ENCODE measurements around the gene CLEC1A. TPM values are rescaled to one million over a fixed set of nuclear protein-coding genes. Genes with fewer than 3 reads are reported as not detected.
"Not testable (repeated sequence)": the region's sequence is repeated elsewhere in the genome, so short reads cannot be mapped to it uniquely, and the experiment has no call there.

CLEC1A gene
- total RNA-seq, 1 experiment from 2014 or later: 0.30 TPM

GRCh38 chr12:10026666-10027065 lies 72.1 kb downstream of the CLEC1A start:
- not testable (repeated sequence) for H3K36me3 ChIP-seq, H3K27me3 ChIP-seq, DNase-seq, H3K4me3 ChIP-seq, H3K9me3 ChIP-seq

DNA sequence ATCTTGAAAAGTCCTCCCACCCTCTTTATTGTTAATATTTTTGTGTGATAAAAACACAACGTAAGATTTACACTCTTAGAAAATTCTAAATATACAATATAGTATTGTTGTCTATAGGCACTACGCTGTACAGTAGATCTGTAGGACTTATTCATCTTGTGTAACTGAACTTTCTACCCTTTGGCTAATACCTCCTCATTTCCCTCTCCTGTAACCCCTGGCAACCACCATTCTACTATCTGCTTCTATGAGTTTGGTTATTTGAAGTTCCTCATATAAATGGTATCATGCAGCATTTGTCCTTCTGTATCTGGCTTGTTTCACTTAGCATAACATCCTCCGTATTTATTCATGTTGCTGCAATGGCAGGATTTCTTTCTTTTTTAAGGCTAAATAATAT lies 73.5 kb downstream of the CLEC1A start:
- Histone ChIP-seq H3K4me3 (no peak overlapping the region), H3K27me3 (no peaks in the 10 kb centered on the region), H3K36me3 (no peaks in the 10 kb centered on the region), H3K9me3 (no peaks in the 10 kb centered on the region)
- no peak for DNase-seq

DNA sequence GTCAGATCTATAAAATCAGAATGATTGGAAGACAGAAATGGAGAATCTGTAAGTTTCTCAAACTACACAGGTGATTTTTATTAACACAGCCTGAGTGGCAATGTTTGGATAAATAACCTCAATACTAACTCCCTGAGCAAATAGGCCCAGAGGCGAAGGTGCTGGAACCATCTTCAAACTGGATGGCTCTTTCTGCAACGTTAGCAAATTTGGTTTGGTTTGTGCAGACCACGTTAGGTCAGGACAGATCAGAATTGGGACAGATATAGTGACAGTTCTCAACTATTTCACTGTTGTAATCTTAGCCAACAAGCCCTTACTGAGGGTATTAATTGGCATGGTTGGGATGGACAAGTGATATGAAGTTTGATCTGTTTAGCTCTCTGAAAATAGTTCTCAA lies 77.4 kb downstream of the CLEC1A start:
- Histone ChIP-seq H3K9me3 (no peaks in the 10 kb centered on the region), H3K36me3 (no peaks in the 10 kb centered on the region), H3K27me3 (no peaks in the 10 kb centered on the region), H3K4me3 (no peak overlapping the region)
- DNase-seq: no peak

Other genes with a start within 250 kb of the CLEC1A start
- gene CLEC2B, start 229.6 kb downstream of the CLEC1A start, total RNA-seq (2014; rRNA removed; shearing (Covaris generic); ENCODE audit: low replicate concordance): 14.3 and 27.2 TPM in 2 replicates
- gene KLRF2, start 217.5 kb downstream of the CLEC1A start, total RNA-seq (2014; rRNA removed; shearing (Covaris generic); ENCODE audit: low replicate concordance): not detected in 2 replicates
- gene CLEC2A, start 166.6 kb downstream of the CLEC1A start, total RNA-seq (2014; rRNA removed; shearing (Covaris generic); ENCODE audit: low replicate concordance): not detected in 2 replicates
- gene CLEC12A, start 127.6 kb downstream of the CLEC1A start, total RNA-seq (2014; rRNA removed; shearing (Covaris generic); ENCODE audit: low replicate concordance): not detected in 2 replicates
- not detected in 2 replicates for gene CLEC1B, start 99.9 kb downstream of the CLEC1A start, total RNA-seq (2014; rRNA removed; shearing (Covaris generic); ENCODE audit: low replicate concordance)
- gene CLEC12B, start 88.4 kb downstream of the CLEC1A start, total RNA-seq (2014; rRNA removed; shearing (Covaris generic); ENCODE audit: low replicate concordance): not detected in 2 replicates
- gene CLEC9A, start 68.3 kb downstream of the CLEC1A start, total RNA-seq (2014; rRNA removed; shearing (Covaris generic); ENCODE audit: low replicate concordance): not detected in 2 replicates
- gene CLEC7A, start 31.2 kb upstream of the CLEC1A start, total RNA-seq (2014; rRNA removed; shearing (Covaris generic); ENCODE audit: low replicate concordance): not detected in 2 replicates
- 8.6 and 15.3 TPM in 2 replicates for gene OLR1, start 73.1 kb upstream of the CLEC1A start, total RNA-seq (2014; rRNA removed; shearing (Covaris generic); ENCODE audit: low replicate concordance)
- not detected in 2 replicates for gene TMEM52B, start 80.0 kb upstream of the CLEC1A start, total RNA-seq (2014; rRNA removed; shearing (Covaris generic); ENCODE audit: low replicate concordance)
- gene GABARAPL1, start 113.9 kb upstream of the CLEC1A start, total RNA-seq (2014; rRNA removed; shearing (Covaris generic); ENCODE audit: low replicate concordance): 29.2 and 29.7 TPM in 2 replicates
- gene KLRD1, start 208.9 kb upstream of the CLEC1A start, total RNA-seq (2014; rRNA removed; shearing (Covaris generic); ENCODE audit: low replicate concordance): not detected in 2 replicates